Measurements from ENCODE around the gene ARMC3. TPM values are rescaled to one million over a fixed set of nuclear protein-coding genes. Genes with fewer than 3 reads are reported as not detected.

ARMC3 gene
- total and polyA plus RNA-seq, 2 donors (not counting 1 experiment from before 2014, with no cell fraction given): not detected

DNA sequence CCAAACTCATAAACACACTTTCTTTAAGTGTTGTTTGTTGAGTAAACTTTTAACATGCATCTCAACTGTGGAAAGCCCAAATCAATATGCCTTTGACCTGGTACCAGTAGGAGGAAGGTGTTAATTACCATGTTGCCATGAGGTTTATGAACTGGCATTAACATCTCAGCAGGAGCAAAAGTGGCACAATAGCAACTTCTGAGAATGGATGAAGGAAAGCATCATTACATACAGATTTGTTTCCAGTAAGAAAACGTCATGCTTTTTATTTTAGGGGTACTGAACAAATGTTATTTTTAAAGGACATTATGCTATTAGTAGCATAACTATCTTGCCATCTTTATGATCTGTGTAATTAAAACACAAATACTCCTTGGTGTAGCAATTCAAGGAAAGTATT is 51.1 kb downstream of the ARMC3 start:
- ChIA-PET POLR2A (no interaction called here), CTCF (interaction anchor here (5.3 kb wide), 1 partner anchor 405 kb away, joined by 27 read pairs; no protein-coding TSS in a partner anchor)
- Histone ChIP-seq H3K27me3 (replicated peaks in 1 of 4; ENCODE audit: control extremely low read depth in 1 of 4, control insufficient read depth in 3 of 4, insufficient read depth in 4 of 4, low read length in 3 of 4) (no peaks in the 10 kb centered on the region), H3K27ac (ENCODE audit: low read length in 2 of 2) (no peak overlapping the region), H4K20me1 (ENCODE audit: control insufficient read depth, insufficient read depth, low read length, poor library complexity, severe bottlenecking) (no peaks in the 10 kb centered on the region), H3K36me3 (replicated peaks in 1 of 2; ENCODE audit: control extremely low read depth in 1 of 2, control insufficient read depth in 1 of 2, extremely low read depth in 1 of 2, insufficient read depth in 2 of 2, low read length in 1 of 2) (no peaks in the 10 kb centered on the region), H3K4me1 (ENCODE audit: control insufficient read depth in 2 of 2, insufficient read depth in 2 of 2, low read length in 2 of 2) (no peaks in the 10 kb centered on the region), H3K79me2 (ENCODE audit: control insufficient read depth, insufficient read depth, low read length) (no peaks in the 10 kb centered on the region), H3K9me3 (ENCODE audit: control extremely low read depth in 1 of 3, control insufficient read depth in 2 of 3, insufficient read depth in 1 of 3, low read length in 2 of 3) (no peaks in the 10 kb centered on the region), H2AFZ (ENCODE audit: insufficient read depth, low read depth, low read length, poor library complexity, severe bottlenecking) (no peak overlapping the region), H3K4me3 (ENCODE audit: control extremely low read depth in 1 of 5, extremely low read depth in 1 of 5, insufficient read depth in 1 of 5, low read depth in 2 of 5, low read length in 4 of 5) (no peak overlapping the region), H3K9ac (ENCODE audit: low read length) (no peak overlapping the region), H3K4me2 (replicated peaks; ENCODE audit: low read depth, low read length, poor library complexity, severe bottlenecking) (no peak overlapping the region)
- WGBS (ENCODE audit: insufficient coverage): no CpG with 5 or more reads among the region's 1 CpG
- DNase-seq (no peak), ATAC-seq (ENCODE audit: low read depth) (no peak)
- Mint-ChIP-seq H3K9me3 (ENCODE audit: insufficient read depth) (no peaks in the 10 kb centered on the region), H3K4me1 (no peaks in the 10 kb centered on the region), H3K27me3 (peaks cover 8% of the 10 kb centered on the region), H3K27ac (no peak overlapping the region), H3K4me3 (no peak overlapping the region)
- intact Hi-C loops (cut with micrococcal nuclease): no loop called here
- no peak for TF ChIP-seq EZH2 (IDR thresholded peaks at IDR 0.05; ENCODE audit: borderline replicate concordance, insufficient read depth, low read depth, low read length, poor library complexity, severe bottlenecking)
- TF ChIP-seq, protein P1, sequence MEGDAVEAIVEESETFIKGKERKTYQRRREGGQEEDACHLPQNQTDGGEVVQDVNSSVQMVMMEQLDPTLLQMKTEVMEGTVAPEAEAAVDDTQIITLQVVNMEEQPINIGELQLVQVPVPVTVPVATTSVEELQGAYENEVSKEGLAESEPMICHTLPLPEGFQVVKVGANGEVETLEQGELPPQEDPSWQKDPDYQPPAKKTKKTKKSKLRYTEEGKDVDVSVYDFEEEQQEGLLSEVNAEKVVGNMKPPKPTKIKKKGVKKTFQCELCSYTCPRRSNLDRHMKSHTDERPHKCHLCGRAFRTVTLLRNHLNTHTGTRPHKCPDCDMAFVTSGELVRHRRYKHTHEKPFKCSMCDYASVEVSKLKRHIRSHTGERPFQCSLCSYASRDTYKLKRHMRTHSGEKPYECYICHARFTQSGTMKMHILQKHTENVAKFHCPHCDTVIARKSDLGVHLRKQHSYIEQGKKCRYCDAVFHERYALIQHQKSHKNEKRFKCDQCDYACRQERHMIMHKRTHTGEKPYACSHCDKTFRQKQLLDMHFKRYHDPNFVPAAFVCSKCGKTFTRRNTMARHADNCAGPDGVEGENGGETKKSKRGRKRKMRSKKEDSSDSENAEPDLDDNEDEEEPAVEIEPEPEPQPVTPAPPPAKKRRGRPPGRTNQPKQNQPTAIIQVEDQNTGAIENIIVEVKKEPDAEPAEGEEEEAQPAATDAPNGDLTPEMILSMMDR (IDR thresholded peaks at IDR 0.05): no peak

DNA sequence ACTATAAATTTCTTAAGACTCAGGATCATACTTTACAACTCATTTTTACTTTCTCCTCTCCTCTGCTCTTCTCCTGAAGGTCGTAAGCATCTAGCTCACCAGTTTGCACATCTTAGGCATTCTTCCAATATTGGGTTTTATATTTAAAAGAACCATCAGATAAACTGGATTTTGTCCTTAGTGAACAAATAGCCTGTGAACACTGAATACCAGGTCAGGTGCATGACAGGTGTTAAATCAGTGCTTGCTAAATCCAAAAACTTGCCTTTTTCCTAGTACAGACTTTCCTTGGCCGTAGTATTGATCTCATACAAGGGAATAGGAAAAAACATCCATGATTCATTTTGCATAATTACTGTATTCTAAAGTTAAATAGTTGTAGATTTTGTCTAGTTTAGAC is 53.0 kb downstream of the ARMC3 start:
- WGBS (ENCODE audit: insufficient coverage): no CpG with 5 or more reads among the region's 2 CpGs
- H3K27ac ChIP-seq (ENCODE audit: low read length in 2 of 2): no peak overlapping the region
- H3K4me3 Mint-ChIP-seq: no peak overlapping the region
- peaks cover 8% of the 10 kb centered on the region for H3K27me3 Mint-ChIP-seq
- H3K79me2 ChIP-seq (ENCODE audit: control insufficient read depth, insufficient read depth, low read length): no peaks in the 10 kb centered on the region
- no peak for DNase-seq
- no peaks in the 10 kb centered on the region for H4K20me1 ChIP-seq (ENCODE audit: control insufficient read depth, insufficient read depth, low read length, poor library complexity, severe bottlenecking)
- H3K4me2 ChIP-seq (replicated peaks; ENCODE audit: low read depth, low read length, poor library complexity, severe bottlenecking): no peak overlapping the region
- no peaks in the 10 kb centered on the region for H3K4me1 Mint-ChIP-seq
- intact Hi-C loops (cut with micrococcal nuclease): loop anchor here (10.0 kb wide), 1 partner anchor 316 kb away; no protein-coding TSS in a partner anchor
- no peaks in the 10 kb centered on the region for H3K9me3 Mint-ChIP-seq (ENCODE audit: insufficient read depth)
- no peak for ATAC-seq (ENCODE audit: low read depth)
- H2AFZ ChIP-seq (ENCODE audit: insufficient read depth, low read depth, low read length, poor library complexity, severe bottlenecking): no peak overlapping the region
- H3K9ac ChIP-seq (ENCODE audit: low read length): no peak overlapping the region
- TF ChIP-seq, protein P1 (IDR thresholded peaks at IDR 0.05): no peak
- no peak for TF ChIP-seq EZH2 (IDR thresholded peaks at IDR 0.05; ENCODE audit: borderline replicate concordance, insufficient read depth, low read depth, low read length, poor library complexity, severe bottlenecking)
- H3K4me1 ChIP-seq (ENCODE audit: control insufficient read depth in 2 of 2, insufficient read depth in 2 of 2, low read length in 2 of 2): no peaks in the 10 kb centered on the region
- ChIA-PET CTCF (interaction anchor here (0.6 to 5.3 kb wide), 3 partner anchors 92 to 969 kb away, joined by 3 to 27 read pairs (median 3); no protein-coding TSS in a partner anchor), POLR2A (no interaction called here)
- H3K36me3 ChIP-seq (replicated peaks in 1 of 2; ENCODE audit: control extremely low read depth in 1 of 2, control insufficient read depth in 1 of 2, extremely low read depth in 1 of 2, insufficient read depth in 2 of 2, low read length in 1 of 2): no peaks in the 10 kb centered on the region
- H3K9me3 ChIP-seq (ENCODE audit: control extremely low read depth in 1 of 3, control insufficient read depth in 2 of 3, insufficient read depth in 1 of 3, low read length in 2 of 3): no peaks in the 10 kb centered on the region
- no peak overlapping the region for H3K4me3 ChIP-seq (ENCODE audit: control extremely low read depth in 1 of 5, extremely low read depth in 1 of 5, insufficient read depth in 1 of 5, low read depth in 2 of 5, low read length in 4 of 5)
- H3K27me3 ChIP-seq (replicated peaks in 1 of 4; ENCODE audit: control extremely low read depth in 1 of 4, control insufficient read depth in 3 of 4, insufficient read depth in 4 of 4, low read length in 3 of 4): no peaks in the 10 kb centered on the region
- no peak overlapping the region for H3K27ac Mint-ChIP-seq
